Neutrophil (primary cell): Measurements from ENCODE around the gene DDX55.
A peak's percentile ranks its signal among the peaks of the same experiment; 100 is the strongest.

Source experiments
- H3K27ac ChIP-seq: fragments of 200-600 bp; sonication (generic); 2 replicates; pipeline ENCODE4 v1.5.1; 2016; ENCODE audit warnings: mild to moderate bottlenecking, moderate library complexity
- H3K27me3 ChIP-seq: fragments of 200-600 bp; sonication (generic); 2 replicates; pipeline ENCODE4 v1.6.0; 2016; ENCODE audit warnings: mild to moderate bottlenecking
- H3K36me3 ChIP-seq: fragments of 200-600 bp; sonication (generic); 2 replicates; pipeline ENCODE4 v1.5.1; 2017
- H3K4me1 ChIP-seq, 2 experiments: fragments of 200-600 bp in 1 of 2; sonication (generic) in 1 of 2; 1 replicate in 1 of 2; 2 replicates in 1 of 2; pipeline versions ENCODE4 v1.5.1 to v1.6.1; 2013 to 2016; ENCODE audit warnings: low read depth in 1 of 2, low read length in 1 of 2, mild to moderate bottlenecking in 1 of 2, moderate library complexity in 1 of 2; ENCODE audit not compliant: control insufficient read depth in 1 of 2, insufficient read depth in 1 of 2
- H3K4me3 ChIP-seq, 2 experiments: fragments of 200-600 bp in 1 of 2; sonication (generic) in 1 of 2; 1 replicate in 1 of 2; 2 replicates in 1 of 2; pipeline ENCODE4 v1.5.1; 2013 to 2016; ENCODE audit warnings: low read depth in 1 of 2, low read length in 1 of 2, mild to moderate bottlenecking in 1 of 2, moderate library complexity in 1 of 2
- H3K9me3 ChIP-seq: fragments of 200-600 bp; sonication (generic); 2 replicates; pipeline ENCODE4 v1.5.1; 2016
- TF ChIP-seq, protein P1 (sequence below): fragments of 200-600 bp; sonication (generic); IDR thresholded peaks from 2 replicates; pipeline ENCODE4 v1.5.1; 2016; ENCODE audit warnings: antibody characterized with exemption

Gene DDX55

GRCh38 chr12:123634142-123634561, 32.3 kb downstream of the DDX55 start:
- Histone ChIP-seq H3K4me1 (peaks cover 16 to 17% of the 10 kb centered on the region in 2 experiments), H3K36me3 (peaks cover 28% of the 10 kb centered on the region), H3K27me3 (no peaks in the 10 kb centered on the region), H3K27ac (peak overlapping the region; percentile 88), H3K4me3 (peak overlapping the region; percentile 81 to 89), H3K9me3 (no peaks in the 10 kb centered on the region)
- TF ChIP-seq, protein P1, sequence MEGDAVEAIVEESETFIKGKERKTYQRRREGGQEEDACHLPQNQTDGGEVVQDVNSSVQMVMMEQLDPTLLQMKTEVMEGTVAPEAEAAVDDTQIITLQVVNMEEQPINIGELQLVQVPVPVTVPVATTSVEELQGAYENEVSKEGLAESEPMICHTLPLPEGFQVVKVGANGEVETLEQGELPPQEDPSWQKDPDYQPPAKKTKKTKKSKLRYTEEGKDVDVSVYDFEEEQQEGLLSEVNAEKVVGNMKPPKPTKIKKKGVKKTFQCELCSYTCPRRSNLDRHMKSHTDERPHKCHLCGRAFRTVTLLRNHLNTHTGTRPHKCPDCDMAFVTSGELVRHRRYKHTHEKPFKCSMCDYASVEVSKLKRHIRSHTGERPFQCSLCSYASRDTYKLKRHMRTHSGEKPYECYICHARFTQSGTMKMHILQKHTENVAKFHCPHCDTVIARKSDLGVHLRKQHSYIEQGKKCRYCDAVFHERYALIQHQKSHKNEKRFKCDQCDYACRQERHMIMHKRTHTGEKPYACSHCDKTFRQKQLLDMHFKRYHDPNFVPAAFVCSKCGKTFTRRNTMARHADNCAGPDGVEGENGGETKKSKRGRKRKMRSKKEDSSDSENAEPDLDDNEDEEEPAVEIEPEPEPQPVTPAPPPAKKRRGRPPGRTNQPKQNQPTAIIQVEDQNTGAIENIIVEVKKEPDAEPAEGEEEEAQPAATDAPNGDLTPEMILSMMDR = no peak

- TF ChIP-seq, protein P1 = no peak
- Histone ChIP-seq H3K27me3 (no peaks in the 10 kb centered on the region), H3K36me3 (peaks cover 13% of the 10 kb centered on the region)
Measured at GRCh38 chr12:123643911-123644310, 42.0 kb downstream of the DDX55 start.

DNA sequence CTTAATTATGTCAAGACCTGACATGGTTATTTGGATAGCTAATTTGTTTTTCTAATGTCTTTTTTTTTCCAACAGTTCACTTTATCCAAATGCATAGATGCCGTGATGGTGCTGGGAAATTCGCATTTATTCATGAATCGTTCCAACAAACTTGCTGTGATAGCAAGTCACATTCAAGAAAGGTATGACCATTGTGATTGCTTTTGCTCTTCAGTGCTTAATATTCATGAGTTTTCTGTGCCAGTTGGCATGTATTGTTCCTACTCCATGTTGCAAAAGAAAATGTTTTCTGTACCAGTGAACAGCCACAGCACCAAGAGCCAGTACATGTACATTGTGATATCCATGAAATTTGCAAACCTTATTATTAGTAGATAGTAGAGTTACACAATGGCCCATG, 43.5 kb downstream of the DDX55 start:
- H3K9me3 ChIP-seq = no peaks in the 10 kb centered on the region
- no peak overlapping the region for H3K4me3 ChIP-seq
- H3K4me1 ChIP-seq = no peaks in the 10 kb centered on the region
- H3K36me3 ChIP-seq = peaks cover 13% of the 10 kb centered on the region
- TF ChIP-seq, protein P1 = no peak
- H3K27me3 ChIP-seq = no peaks in the 10 kb centered on the region
- H3K27ac ChIP-seq = no peak overlapping the region

More at GRCh38 chr12:123643911-123644310, 42.0 kb downstream of the DDX55 start:
- Histone ChIP-seq H3K27ac (no peak overlapping the region), H3K4me1 (no peaks in the 10 kb centered on the region), H3K4me3 (no peak overlapping the region), H3K9me3 (no peaks in the 10 kb centered on the region)

DNA sequence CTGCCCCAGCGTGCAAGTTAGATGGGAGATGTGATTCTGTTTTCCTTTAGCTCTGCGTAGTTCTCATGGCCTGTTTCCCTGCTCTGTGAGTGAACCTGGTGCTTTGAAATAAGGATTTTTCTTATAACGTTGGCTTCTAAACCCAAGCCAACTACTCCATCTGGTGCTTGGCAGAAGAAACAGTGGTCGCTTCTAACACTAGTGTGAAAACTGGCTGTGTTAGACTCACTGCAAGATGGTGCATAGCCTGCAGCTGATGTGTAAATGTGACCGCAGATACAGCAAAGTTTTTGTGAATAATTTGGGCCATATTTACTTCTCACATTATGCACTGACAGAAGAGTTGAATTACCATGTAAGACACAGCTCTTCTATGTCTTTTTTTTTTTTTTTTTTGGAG, 44.0 kb downstream of the DDX55 start:
- Histone ChIP-seq H3K9me3 (no peaks in the 10 kb centered on the region), H3K27ac (no peak overlapping the region), H3K36me3 (peaks cover 14% of the 10 kb centered on the region), H3K4me3 (no peak overlapping the region), H3K4me1 (no peaks in the 10 kb centered on the region), H3K27me3 (no peaks in the 10 kb centered on the region)
- TF ChIP-seq, protein P1 = no peak

DNA sequence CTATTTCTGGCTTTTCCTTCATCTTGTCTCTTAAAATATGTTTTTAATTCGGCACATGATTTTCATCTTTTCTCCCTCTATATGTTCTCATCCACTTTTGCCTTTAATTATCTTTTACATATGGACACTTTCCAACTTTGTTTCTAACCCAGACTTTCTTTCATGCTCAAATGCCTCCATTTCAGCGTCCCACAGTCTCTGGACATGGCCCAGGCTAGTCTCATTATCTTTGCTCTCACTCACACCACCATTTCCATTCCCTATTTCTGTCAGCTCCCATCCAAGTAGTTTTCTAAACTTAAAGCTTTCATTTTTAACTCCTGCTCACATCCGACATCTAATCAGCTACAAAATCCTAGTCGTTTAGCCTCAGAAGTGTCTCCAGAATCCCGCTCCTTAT, 46.5 kb downstream of the DDX55 start:
- Histone ChIP-seq H3K4me1 (no peaks in the 10 kb centered on the region), H3K27ac (no peak overlapping the region), H3K27me3 (no peaks in the 10 kb centered on the region), H3K36me3 (peaks cover 21% of the 10 kb centered on the region), H3K9me3 (no peaks in the 10 kb centered on the region), H3K4me3 (no peak overlapping the region)
- TF ChIP-seq, protein P1 = no peak
